Endothelial cell of umbilical vein (primary cell): ENCODE measurements around the gene NR0B2. TPM values are rescaled to one million over a fixed set of nuclear protein-coding genes. Genes with fewer than 3 reads are reported as not detected.

Experiments used
- BruUV-seq: library from RNA; stranded (reverse); fragments of 400-500 nt; replicated peaks from 2 replicates; lab custom pipeline; 2021; lab: Mats Ljungman, UMichigan
- CTCF ChIA-PET: fragments of 300-600, 350-600 bp; sonication (Branson Sonifier 250); formaldehyde crosslinking; loops from one replicate; lab custom pipeline; 2021; ENCODE audit warnings: antibody characterized with exemption, inconsistent platforms; lab: Charles Lee
- POLR2A ChIA-PET: fragments of 300-600, 350-600 bp; sonication (Branson Sonifier 250); formaldehyde crosslinking; loops from one replicate; lab custom pipeline; 2021; ENCODE audit warnings: antibody characterized with exemption, inconsistent platforms; lab: Charles Lee
- DNase-seq: peaks from one replicate; pipeline ENCODE4 v3.0.0-alpha.2; 2011; ENCODE audit warnings: low read depth, low spot score
- FAIRE-seq: peaks from 2 replicates; lab custom pipeline; 2011; peaks lifted over from hg19 to GRCh38; lab: Jason Lieb, UNC
- H2AFZ ChIP-seq: 2 replicates; pipeline ENCODE4 v1.6.0; 2012; ENCODE audit warnings: low read depth, low read length, control low read depth, inconsistent platforms
- H3K27ac ChIP-seq: 2 replicates; pipeline ENCODE4 v1.5.1; 2011; ENCODE audit warnings: low read depth, mild to moderate bottlenecking, control low read depth, low read length, moderate library complexity; ENCODE audit not compliant: insufficient read depth
- H3K27me3 ChIP-seq, 2 experiments: 2 replicates each; pipeline versions ENCODE4 v1.6.0 to v1.6.1; 2011; ENCODE audit warnings: low read length in 2 of 2, mixed read lengths in 1 of 2; ENCODE audit not compliant: control insufficient read depth in 2 of 2, insufficient read depth in 2 of 2
- H3K36me3 ChIP-seq, 2 experiments: 2 replicates in 1 of 2; 3 replicates in 1 of 2; pipeline ENCODE4 v1.5.1; 2011; ENCODE audit warnings: low read length in 2 of 2, mild to moderate bottlenecking in 1 of 2, moderate library complexity in 1 of 2; ENCODE audit not compliant: control insufficient read depth in 2 of 2, insufficient read depth in 2 of 2; ENCODE audit errors: extremely low read depth in 1 of 2
- H3K4me1 ChIP-seq: 3 replicates; pipeline ENCODE4 v1.5.1; 2011; ENCODE audit warnings: mild to moderate bottlenecking, low read length; ENCODE audit not compliant: control insufficient read depth, insufficient read depth; ENCODE audit errors: extremely low read depth
- H3K4me2 ChIP-seq: 2 replicates; pipeline ENCODE4 v1.6.1; 2011; ENCODE audit warnings: low read length, control low read depth, mixed read lengths; ENCODE audit not compliant: insufficient read depth
- H3K4me3 ChIP-seq, 3 experiments: fragments of 200-600 bp in 1 of 3; sonication (generic), shearing (Covaris generic) in 1 of 3; replicated peaks in 1 of 3; 2 replicates each; pipeline ENCODE4 v1.5.1; 2011 to 2016; ENCODE audit warnings: control low read depth in 3 of 3, low read length in 3 of 3, mild to moderate bottlenecking in 2 of 3, inconsistent platforms in 1 of 3, low read depth in 1 of 3, moderate library complexity in 1 of 3; ENCODE audit not compliant: insufficient read depth in 1 of 3
- H3K79me2 ChIP-seq: 2 replicates; pipeline ENCODE4 v1.6.0; 2012; ENCODE audit warnings: low read length, inconsistent platforms; ENCODE audit not compliant: control insufficient read depth, insufficient read depth
- H3K9ac ChIP-seq: replicated peaks from 2 replicates; pipeline ENCODE3; 2011; ENCODE audit warnings: low read length, control low read depth; ENCODE audit not compliant: insufficient read depth; ENCODE audit errors: extremely low read depth
- H3K9me1 ChIP-seq: replicated peaks from 3 replicates; pipeline ENCODE4 v1.6.0; 2011; ENCODE audit warnings: mild to moderate bottlenecking, low read length; ENCODE audit not compliant: control insufficient read depth, insufficient read depth; ENCODE audit errors: extremely low read depth
- H3K9me3 ChIP-seq: replicated peaks from 2 replicates; pipeline ENCODE4 v1.5.1; 2012; ENCODE audit warnings: low read length, inconsistent platforms; ENCODE audit not compliant: control insufficient read depth, insufficient read depth
- H4K20me1 ChIP-seq: replicated peaks from 2 replicates; pipeline ENCODE3; 2011; ENCODE audit warnings: mild to moderate bottlenecking, low read length; ENCODE audit not compliant: control insufficient read depth, insufficient read depth; ENCODE audit errors: extremely low read depth
- EZH2 ChIP-seq: IDR thresholded peaks from 2 replicates; pipeline ENCODE4 v1.6.1; 2012; ENCODE audit warnings: borderline replicate concordance, low read depth, mild to moderate bottlenecking, moderate library complexity, low read length, inconsistent platforms; ENCODE audit not compliant: severe bottlenecking
- FOS ChIP-seq: IDR thresholded peaks from 2 replicates; pipeline ENCODE4 v1.6.1; 2011; ENCODE audit warnings: mild to moderate bottlenecking, low read length, moderate library complexity, borderline replicate concordance; ENCODE audit not compliant: insufficient read depth
- JUN ChIP-seq: IDR thresholded peaks from 2 replicates; pipeline ENCODE4 v1.6.1; 2011; ENCODE audit warnings: borderline replicate concordance, low read depth; ENCODE audit not compliant: insufficient read length, insufficient read depth
- POLR2AphosphoS5 ChIP-seq: IDR thresholded peaks from 2 replicates; pipeline ENCODE4 v1.6.1; 2012; ENCODE audit warnings: low read depth, mild to moderate bottlenecking, control low read depth, low read length, moderate library complexity; ENCODE audit not compliant: insufficient read depth
- dilution Hi-C: fragments of 300-500 bp; cut with MboI; formaldehyde crosslinking; loops from one replicate; pipeline ENCODE4 v1.15.0; 2019; ENCODE audit warnings: low sequenced_read_pairs; ENCODE audit not compliant: extremely low pct_ligation_motif_present
- intact Hi-C: fragments of 100-400 bp; cut with micrococcal nuclease; formaldehyde crosslinking; loops from one replicate; pipeline ENCODE4 v1.10.0; 2022
- polyA plus RNA-seq, 4 experiments: library from polyadenylated mRNA; depleted of rRNA in 3 of 4; stranded (reverse) in 3 of 4; unstranded in 1 of 4; fragments of >200 nt; gene quantifications; 2 replicates each; pipeline versions ENCODE4 v1.2.1 to v1.2.3, GENCODE V29; 2011 to 2012; ENCODE audit warnings: missing spikeins in 1 of 4
- total RNA-seq: library from RNA; stranded (reverse); gene quantifications from 2 replicates; pipeline ENCODE4 v1.2.3, GENCODE V29; 2021
- TF ChIP-seq, protein P1 (sequence below): IDR thresholded peaks from 2 replicates; pipeline ENCODE4 v1.6.1; 2011; ENCODE audit not compliant: insufficient read depth, insufficient read length
- TF ChIP-seq, protein P2 (sequence below), 2 donors: IDR thresholded peaks; 1 replicate in 1 of 2; 2 replicates in 1 of 2; pipeline ENCODE4 v1.5.1; 2011; ENCODE audit warnings: low read length in 2 of 2, mild to moderate bottlenecking in 2 of 2, moderate library complexity in 2 of 2, control low read depth in 1 of 2, inconsistent platforms in 1 of 2, low read depth in 1 of 2; ENCODE audit not compliant: insufficient read depth in 1 of 2; ENCODE audit errors: extremely low read depth in 1 of 2

NR0B2 gene
- total and polyA plus RNA-seq, 2 donors (not counting 3 experiments of a cell fraction or from before 2014, with no cell fraction given) = not detected

DNA sequence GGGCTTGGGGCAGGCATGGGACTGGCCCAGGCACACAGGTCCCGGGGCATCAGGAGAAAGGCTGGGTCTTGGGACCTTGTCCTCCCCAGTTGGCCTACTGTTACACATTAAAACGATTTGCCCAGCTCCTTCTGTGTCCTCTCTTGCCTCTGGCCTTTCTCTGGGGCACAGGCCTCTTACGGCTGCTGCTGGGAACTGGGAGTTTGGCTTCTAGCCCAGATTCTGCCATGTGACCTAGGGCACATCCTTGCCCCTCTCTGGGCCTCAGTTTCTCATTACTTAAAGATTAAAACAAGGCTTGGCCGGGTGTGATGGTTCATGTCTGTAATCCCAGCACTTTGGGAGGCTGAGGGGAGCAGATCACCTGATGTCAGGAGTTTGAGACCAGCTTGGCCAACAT is 32.5 kb upstream of the NR0B2 start:
- Histone ChIP-seq H3K27me3 (no peaks in the 10 kb centered on the region), H3K4me1 (peaks cover 8% of the 10 kb centered on the region), H3K4me3 (no peak overlapping the region), H3K9ac (no peak overlapping the region), H3K36me3 (peaks cover 14 to 39% of the 10 kb centered on the region in 2 experiments), H2AFZ (no peak overlapping the region), H3K27ac (no peak overlapping the region), H3K9me1 (no peaks in the 10 kb centered on the region), H4K20me1 (no peaks in the 10 kb centered on the region), H3K9me3 (no peaks in the 10 kb centered on the region), H3K4me2 (no peak overlapping the region), H3K79me2 (no peaks in the 10 kb centered on the region)
- intact Hi-C loops (no loop called here), dilution Hi-C loops (no loop called here)
- FAIRE-seq (no peak), DNase-seq (no peak)
- BruUV-seq = no TSS peak
- POLR2A ChIA-PET = no interaction called here
- CTCF ChIA-PET = no interaction called here
- TF ChIP-seq, protein P1, sequence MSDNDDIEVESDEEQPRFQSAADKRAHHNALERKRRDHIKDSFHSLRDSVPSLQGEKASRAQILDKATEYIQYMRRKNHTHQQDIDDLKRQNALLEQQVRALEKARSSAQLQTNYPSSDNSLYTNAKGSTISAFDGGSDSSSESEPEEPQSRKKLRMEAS = no peak
- no peak for TF ChIP-seq EZH2
- no peak for TF ChIP-seq POLR2AphosphoS5
- TF ChIP-seq, protein P2, sequence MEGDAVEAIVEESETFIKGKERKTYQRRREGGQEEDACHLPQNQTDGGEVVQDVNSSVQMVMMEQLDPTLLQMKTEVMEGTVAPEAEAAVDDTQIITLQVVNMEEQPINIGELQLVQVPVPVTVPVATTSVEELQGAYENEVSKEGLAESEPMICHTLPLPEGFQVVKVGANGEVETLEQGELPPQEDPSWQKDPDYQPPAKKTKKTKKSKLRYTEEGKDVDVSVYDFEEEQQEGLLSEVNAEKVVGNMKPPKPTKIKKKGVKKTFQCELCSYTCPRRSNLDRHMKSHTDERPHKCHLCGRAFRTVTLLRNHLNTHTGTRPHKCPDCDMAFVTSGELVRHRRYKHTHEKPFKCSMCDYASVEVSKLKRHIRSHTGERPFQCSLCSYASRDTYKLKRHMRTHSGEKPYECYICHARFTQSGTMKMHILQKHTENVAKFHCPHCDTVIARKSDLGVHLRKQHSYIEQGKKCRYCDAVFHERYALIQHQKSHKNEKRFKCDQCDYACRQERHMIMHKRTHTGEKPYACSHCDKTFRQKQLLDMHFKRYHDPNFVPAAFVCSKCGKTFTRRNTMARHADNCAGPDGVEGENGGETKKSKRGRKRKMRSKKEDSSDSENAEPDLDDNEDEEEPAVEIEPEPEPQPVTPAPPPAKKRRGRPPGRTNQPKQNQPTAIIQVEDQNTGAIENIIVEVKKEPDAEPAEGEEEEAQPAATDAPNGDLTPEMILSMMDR (IDR thresholded peaks at IDR 0.05; ENCODE audit: extremely low read depth in 1 of 2, insufficient read depth in 1 of 2, low read depth in 1 of 2, low read length in 2 of 2) = no peak
- no peak for TF ChIP-seq JUN
- no peak for TF ChIP-seq FOS
